Trophoblast cell (in vitro differentiated cells and primary cell): ENCODE data around the gene ST6GALNAC3.

Experiments
- DNase-seq, 2 donors: peaks; one replicate each; pipeline ENCODE4 v3.0.0-alpha.2; 2016
- H2AFZ ChIP-seq: 2 replicates; pipeline ENCODE4 v1.6.1; 2013; ENCODE audit warnings: low read length, moderate library complexity, mild to moderate bottlenecking; ENCODE audit not compliant: insufficient read depth, poor library complexity
- H2AK5ac ChIP-seq: 2 replicates; pipeline ENCODE4 v1.6.1; 2013; ENCODE audit warnings: mild to moderate bottlenecking, low read length
- H2BK120ac ChIP-seq: 2 replicates; pipeline ENCODE4 v1.6.1; 2013; ENCODE audit warnings: low read length, mild to moderate bottlenecking, moderate library complexity; ENCODE audit not compliant: insufficient read depth, poor library complexity
- H2BK12ac ChIP-seq: 2 replicates; pipeline ENCODE4 v1.6.1; 2013; ENCODE audit warnings: mild to moderate bottlenecking, low read length, moderate library complexity
- H2BK5ac ChIP-seq: 2 replicates; pipeline ENCODE4 v1.6.1; 2013; ENCODE audit warnings: low read length, low read depth, moderate library complexity, mild to moderate bottlenecking; ENCODE audit not compliant: poor library complexity
- H3K14ac ChIP-seq: 2 replicates; pipeline ENCODE4 v1.6.1; 2013; ENCODE audit warnings: mild to moderate bottlenecking, low read length
- H3K18ac ChIP-seq: 2 replicates; pipeline ENCODE4 v1.6.1; 2013; ENCODE audit warnings: mild to moderate bottlenecking, low read length
- H3K23ac ChIP-seq: 2 replicates; pipeline ENCODE4 v1.6.1; 2013; ENCODE audit warnings: low read length
- H3K27ac ChIP-seq: 2 replicates; pipeline ENCODE4 v1.5.1; 2013; ENCODE audit warnings: low read depth, mild to moderate bottlenecking, inconsistent platforms, low read length, moderate library complexity
- H3K27me3 ChIP-seq: 2 replicates; pipeline ENCODE4 v1.6.1; 2013; ENCODE audit warnings: inconsistent platforms, mild to moderate bottlenecking, low read length, moderate library complexity; ENCODE audit not compliant: insufficient read depth
- H3K36me3 ChIP-seq, 2 experiments: 1 replicate in 1 of 2; 2 replicates in 1 of 2; pipeline ENCODE4 v1.6.1; 2013; ENCODE audit warnings: low read length in 2 of 2, mild to moderate bottlenecking in 2 of 2, moderate library complexity in 1 of 2; ENCODE audit not compliant: insufficient read depth in 2 of 2, control insufficient read depth in 1 of 2
- H3K4ac ChIP-seq: 2 replicates; pipeline ENCODE4 v1.6.1; 2013; ENCODE audit warnings: low read depth, mild to moderate bottlenecking, low read length, moderate library complexity
- H3K4me1 ChIP-seq, 2 experiments: 1 replicate in 1 of 2; 2 replicates in 1 of 2; pipeline ENCODE4 v1.6.1; 2013; ENCODE audit warnings: low read length in 2 of 2, mild to moderate bottlenecking in 2 of 2, moderate library complexity in 1 of 2; ENCODE audit not compliant: insufficient read depth in 2 of 2, control insufficient read depth in 1 of 2
- H3K4me2 ChIP-seq: 2 replicates; pipeline ENCODE4 v1.6.1; 2013; ENCODE audit warnings: inconsistent platforms, mild to moderate bottlenecking, low read length, moderate library complexity
- H3K4me3 ChIP-seq: 2 replicates; pipeline ENCODE4 v1.5.1; 2013; ENCODE audit warnings: mild to moderate bottlenecking, low read depth, low read length, inconsistent platforms
- H3K79me1 ChIP-seq: one replicate; pipeline ENCODE4 v1.6.1; 2013; ENCODE audit warnings: low read length
- H3K79me2 ChIP-seq: 2 replicates; pipeline ENCODE4 v1.6.1; 2013; ENCODE audit warnings: low read length, mild to moderate bottlenecking; ENCODE audit not compliant: control insufficient read depth, insufficient read depth, poor library complexity
- H3K9ac ChIP-seq: 2 replicates; pipeline ENCODE4 v1.6.1; 2013; ENCODE audit warnings: mild to moderate bottlenecking, low read length
- H3K9me3 ChIP-seq: 2 replicates; pipeline ENCODE4 v1.6.1; 2013; ENCODE audit warnings: low read depth, mild to moderate bottlenecking, control low read depth, inconsistent platforms, low read length; ENCODE audit not compliant: insufficient read depth
- H4K12ac ChIP-seq: 2 replicates; pipeline ENCODE4 v1.6.1; 2013; ENCODE audit warnings: low read depth, mild to moderate bottlenecking, low read length, moderate library complexity
- H4K8ac ChIP-seq: 2 replicates; pipeline ENCODE4 v1.6.1; 2013; ENCODE audit warnings: low read depth, mild to moderate bottlenecking, low read length, moderate library complexity
- H4K91ac ChIP-seq: one replicate; pipeline ENCODE4 v1.6.1; 2013; ENCODE audit warnings: low read depth, mild to moderate bottlenecking, low read length, moderate library complexity
- WGBS: extraction: QIAGEN DNeasy Blood & Tissue Kit; methylation state at CpG from one replicate; pipeline ENCODE4 v1.1.7; 2013; ENCODE audit warnings: missing lambda C conversion rate; ENCODE audit not compliant: insufficient read length, insufficient coverage; ENCODE audit errors: extremely low coverage; 5-methylcytosine and 5-hydroxymethylcytosine counted together

ST6GALNAC3 gene

GRCh38 chr1:76595024-76595423 is 520.5 kb downstream of the ST6GALNAC3 start:
- Histone ChIP-seq H3K9ac (no peak overlapping the region), H3K79me1 (no peaks in the 10 kb centered on the region), H2AK5ac (no peak overlapping the region), H4K12ac (no peak overlapping the region), H3K4me3 (no peak overlapping the region), H3K4me2 (no peak overlapping the region), H3K4ac (no peak overlapping the region), H2BK5ac (no peak overlapping the region), H4K91ac (no peak overlapping the region), H3K79me2 (no peaks in the 10 kb centered on the region), H3K18ac (no peak overlapping the region), H3K9me3 (no peaks in the 10 kb centered on the region), H3K4me1 (no peaks in the 10 kb centered on the region), H3K36me3 (no peaks in the 10 kb centered on the region), H2AFZ (no peak overlapping the region), H3K27ac (no peak overlapping the region), H2BK120ac (no peak overlapping the region), H3K14ac (no peak overlapping the region), H3K23ac (no peak overlapping the region), H4K8ac (no peak overlapping the region), H3K27me3 (no peaks in the 10 kb centered on the region), H2BK12ac (no peak overlapping the region)
- no CpG with 5 or more reads among the region's 4 CpGs for WGBS
- no peak for DNase-seq

DNA sequence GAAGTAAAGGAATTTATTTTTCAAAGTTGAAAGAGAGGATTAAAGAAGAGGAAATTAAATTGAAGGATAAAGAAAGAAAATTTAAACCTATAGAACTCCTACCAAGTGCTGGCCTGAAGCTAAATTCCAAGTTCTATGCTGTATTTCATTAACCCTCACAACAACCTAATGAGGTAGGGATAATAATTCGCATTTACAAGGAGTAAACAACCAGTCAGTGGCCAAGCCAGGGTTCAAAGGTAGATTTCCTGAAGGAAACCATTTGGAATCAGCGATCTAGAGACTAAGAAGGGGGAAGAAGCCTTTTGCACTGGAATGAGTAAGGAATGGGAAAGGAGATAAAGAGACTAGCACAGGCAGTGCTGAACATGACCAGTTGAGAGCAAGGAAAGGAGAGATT is 526.9 kb downstream of the ST6GALNAC3 start:
- H4K8ac ChIP-seq = no peak overlapping the region
- DNase-seq = no peak
- H2BK120ac ChIP-seq = no peak overlapping the region
- no peak overlapping the region for H4K91ac ChIP-seq
- no CpG with 5 or more reads among the region's 2 CpGs for WGBS
- no peaks in the 10 kb centered on the region for H3K4me1 ChIP-seq
- H2AFZ ChIP-seq = no peak overlapping the region
- no peak overlapping the region for H4K12ac ChIP-seq
- H3K4me2 ChIP-seq = no peak overlapping the region
- H3K27me3 ChIP-seq = no peaks in the 10 kb centered on the region
- no peak overlapping the region for H2BK12ac ChIP-seq
- no peaks in the 10 kb centered on the region for H3K9me3 ChIP-seq
- no peaks in the 10 kb centered on the region for H3K79me2 ChIP-seq
- no peak overlapping the region for H3K4ac ChIP-seq
- H3K36me3 ChIP-seq = no peaks in the 10 kb centered on the region
- H2AK5ac ChIP-seq = no peak overlapping the region
- no peak overlapping the region for H3K14ac ChIP-seq
- H3K9ac ChIP-seq = no peak overlapping the region
- H3K18ac ChIP-seq = no peak overlapping the region
- H3K27ac ChIP-seq = no peak overlapping the region
- no peak overlapping the region for H2BK5ac ChIP-seq
- no peak overlapping the region for H3K23ac ChIP-seq
- H3K4me3 ChIP-seq = no peak overlapping the region
- H3K79me1 ChIP-seq = no peaks in the 10 kb centered on the region

DNA sequence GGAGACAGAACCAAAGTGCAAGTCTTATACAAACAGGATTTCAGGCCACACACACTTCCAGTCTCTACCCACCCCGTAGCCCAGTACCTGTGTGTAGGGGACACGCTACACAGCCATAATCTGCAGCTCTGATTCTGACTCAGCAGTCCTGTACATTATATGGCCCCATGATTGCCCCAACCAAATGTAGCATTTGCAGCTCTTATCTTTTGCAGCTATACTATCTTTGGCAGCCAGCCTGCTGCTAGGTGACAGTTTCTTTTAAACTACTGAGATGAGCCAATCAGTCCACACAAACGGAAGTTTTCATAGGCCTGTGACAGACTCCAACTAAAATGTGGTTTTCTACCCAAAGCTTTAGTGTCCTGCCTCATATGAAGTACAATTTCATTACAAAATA is 533.2 kb downstream of the ST6GALNAC3 start:
- no peak overlapping the region for H2AFZ ChIP-seq
- H3K14ac ChIP-seq = no peak overlapping the region
- no peak overlapping the region for H3K27ac ChIP-seq
- H3K4me1 ChIP-seq = no peaks in the 10 kb centered on the region
- no peak overlapping the region for H2BK120ac ChIP-seq
- H3K27me3 ChIP-seq = no peaks in the 10 kb centered on the region
- H2BK5ac ChIP-seq = no peak overlapping the region
- no peak overlapping the region for H4K12ac ChIP-seq
- WGBS = no CpG with 5 or more reads among the region's 3 CpGs
- no peaks in the 10 kb centered on the region for H3K36me3 ChIP-seq
- H4K8ac ChIP-seq = no peak overlapping the region
- H3K23ac ChIP-seq = no peak overlapping the region
- no peak overlapping the region for H2AK5ac ChIP-seq
- no peak overlapping the region for H3K4ac ChIP-seq
- H3K4me2 ChIP-seq = no peak overlapping the region
- no peak overlapping the region for H3K9ac ChIP-seq
- H2BK12ac ChIP-seq = no peak overlapping the region
- H3K4me3 ChIP-seq = no peak overlapping the region
- no peaks in the 10 kb centered on the region for H3K79me1 ChIP-seq
- no peak overlapping the region for H3K18ac ChIP-seq
- DNase-seq = no peak
- no peak overlapping the region for H4K91ac ChIP-seq
- H3K79me2 ChIP-seq = no peaks in the 10 kb centered on the region
- no peaks in the 10 kb centered on the region for H3K9me3 ChIP-seq

- H3K9me3 ChIP-seq = no peaks in the 10 kb centered on the region
- no peak overlapping the region for H2BK12ac ChIP-seq
- DNase-seq = no peak
- no peak overlapping the region for H3K27ac ChIP-seq
- H3K4ac ChIP-seq = no peak overlapping the region
- H3K14ac ChIP-seq = no peak overlapping the region
- H3K23ac ChIP-seq = no peak overlapping the region
- WGBS = no CpG with 5 or more reads among the region's 5 CpGs
- no peaks in the 10 kb centered on the region for H3K27me3 ChIP-seq
- no peak overlapping the region for H2BK5ac ChIP-seq
- no peak overlapping the region for H3K4me3 ChIP-seq
- no peak overlapping the region for H3K4me2 ChIP-seq
- H4K12ac ChIP-seq = no peak overlapping the region
- H4K91ac ChIP-seq = no peak overlapping the region
- no peaks in the 10 kb centered on the region for H3K79me2 ChIP-seq
- H2AK5ac ChIP-seq = no peak overlapping the region
- no peak overlapping the region for H3K9ac ChIP-seq
- no peaks in the 10 kb centered on the region for H3K4me1 ChIP-seq
- H2BK120ac ChIP-seq = no peak overlapping the region
- H3K79me1 ChIP-seq = no peaks in the 10 kb centered on the region
- H4K8ac ChIP-seq = no peak overlapping the region
- no peak overlapping the region for H2AFZ ChIP-seq
- H3K36me3 ChIP-seq = no peaks in the 10 kb centered on the region
- no peak overlapping the region for H3K18ac ChIP-seq
These were observed 537.4 kb downstream of the ST6GALNAC3 start for GRCh38 chr1:76611770-76612445.
